ENCODE results near the gene DCTN5.

DCTN5 gene

DNA sequence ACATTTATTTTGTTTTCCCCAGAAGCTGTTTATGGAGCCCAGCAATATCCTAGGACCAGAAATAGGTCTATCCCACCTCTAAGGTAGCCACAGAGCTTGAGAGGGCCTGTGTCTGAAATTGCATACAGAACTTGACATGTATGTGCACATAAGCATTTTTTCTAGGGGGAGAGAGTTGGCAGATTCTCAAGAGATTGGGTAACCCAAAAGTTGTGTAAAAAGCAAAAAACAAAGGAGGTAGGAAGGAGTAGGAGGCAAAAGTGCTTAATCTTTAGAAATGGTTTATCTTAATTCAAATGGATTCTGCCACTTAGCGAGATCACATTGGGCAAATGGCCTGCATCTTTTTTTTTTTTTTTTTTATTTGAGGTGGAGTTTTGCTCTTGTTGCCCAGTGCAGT lies 40.9 kb downstream of the DCTN5 start:
- TF ChIP-seq, protein P1, sequence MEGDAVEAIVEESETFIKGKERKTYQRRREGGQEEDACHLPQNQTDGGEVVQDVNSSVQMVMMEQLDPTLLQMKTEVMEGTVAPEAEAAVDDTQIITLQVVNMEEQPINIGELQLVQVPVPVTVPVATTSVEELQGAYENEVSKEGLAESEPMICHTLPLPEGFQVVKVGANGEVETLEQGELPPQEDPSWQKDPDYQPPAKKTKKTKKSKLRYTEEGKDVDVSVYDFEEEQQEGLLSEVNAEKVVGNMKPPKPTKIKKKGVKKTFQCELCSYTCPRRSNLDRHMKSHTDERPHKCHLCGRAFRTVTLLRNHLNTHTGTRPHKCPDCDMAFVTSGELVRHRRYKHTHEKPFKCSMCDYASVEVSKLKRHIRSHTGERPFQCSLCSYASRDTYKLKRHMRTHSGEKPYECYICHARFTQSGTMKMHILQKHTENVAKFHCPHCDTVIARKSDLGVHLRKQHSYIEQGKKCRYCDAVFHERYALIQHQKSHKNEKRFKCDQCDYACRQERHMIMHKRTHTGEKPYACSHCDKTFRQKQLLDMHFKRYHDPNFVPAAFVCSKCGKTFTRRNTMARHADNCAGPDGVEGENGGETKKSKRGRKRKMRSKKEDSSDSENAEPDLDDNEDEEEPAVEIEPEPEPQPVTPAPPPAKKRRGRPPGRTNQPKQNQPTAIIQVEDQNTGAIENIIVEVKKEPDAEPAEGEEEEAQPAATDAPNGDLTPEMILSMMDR (IDR thresholded peaks at IDR 0.05): no peak

DNA sequence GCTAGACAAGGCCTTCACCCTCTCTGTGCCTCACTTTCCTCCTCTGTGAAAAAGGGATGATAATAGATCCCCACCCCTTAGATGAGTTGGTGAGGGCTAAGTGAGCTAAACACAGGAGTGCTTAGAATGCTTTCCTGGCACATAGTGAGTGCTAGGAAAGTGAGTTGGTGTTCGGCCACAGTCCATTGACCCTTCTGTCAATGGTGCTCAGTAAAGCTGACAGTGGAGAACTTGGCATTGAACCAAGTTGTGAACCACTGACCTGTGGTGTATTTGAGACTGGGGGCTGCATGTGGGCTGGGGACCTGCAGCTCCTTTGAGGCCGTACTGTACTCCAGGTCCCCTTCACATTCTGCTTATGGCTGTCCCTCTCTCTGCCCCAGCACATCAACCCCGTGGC lies 42.2 kb downstream of the DCTN5 start:
- H3K36me3 ChIP-seq (ENCODE audit: control insufficient read depth, insufficient read depth, low read length): no peaks in the 10 kb centered on the region
- no peak overlapping the region for H3K27ac ChIP-seq
- no peak overlapping the region for H3K9ac ChIP-seq
- H3K4me3 ChIP-seq (ENCODE audit: low read depth, low read length): no peak overlapping the region
- no peaks in the 10 kb centered on the region for H3K27me3 ChIP-seq (ENCODE audit: control insufficient read depth, insufficient read depth, low read length)
- H3K4me2 ChIP-seq (ENCODE audit: low read length): no peak overlapping the region
- TF ChIP-seq, protein P1 (IDR thresholded peaks at IDR 0.05): no peak
- no peaks in the 10 kb centered on the region for H3K79me2 ChIP-seq
- no peaks in the 10 kb centered on the region for H3K4me1 ChIP-seq
- H3K9me3 ChIP-seq (ENCODE audit: control insufficient read depth, low read length): no peaks in the 10 kb centered on the region
- no peak overlapping the region for H2AFZ ChIP-seq

More for the DNA sequence above, 40.9 kb downstream of the DCTN5 start:
- no peaks in the 10 kb centered on the region for H3K4me1 ChIP-seq
- H3K4me3 ChIP-seq (ENCODE audit: low read depth, low read length): no peak overlapping the region
- H3K36me3 ChIP-seq (ENCODE audit: control insufficient read depth, insufficient read depth, low read length): no peaks in the 10 kb centered on the region
- H3K27me3 ChIP-seq (ENCODE audit: control insufficient read depth, insufficient read depth, low read length): no peaks in the 10 kb centered on the region
- no peak overlapping the region for H3K4me2 ChIP-seq (ENCODE audit: low read length)
- no peaks in the 10 kb centered on the region for H3K79me2 ChIP-seq
- H2AFZ ChIP-seq: no peak overlapping the region
- no peak overlapping the region for H3K27ac ChIP-seq
- no peak overlapping the region for H3K9ac ChIP-seq
- no peaks in the 10 kb centered on the region for H3K9me3 ChIP-seq (ENCODE audit: control insufficient read depth, low read length)

DNA sequence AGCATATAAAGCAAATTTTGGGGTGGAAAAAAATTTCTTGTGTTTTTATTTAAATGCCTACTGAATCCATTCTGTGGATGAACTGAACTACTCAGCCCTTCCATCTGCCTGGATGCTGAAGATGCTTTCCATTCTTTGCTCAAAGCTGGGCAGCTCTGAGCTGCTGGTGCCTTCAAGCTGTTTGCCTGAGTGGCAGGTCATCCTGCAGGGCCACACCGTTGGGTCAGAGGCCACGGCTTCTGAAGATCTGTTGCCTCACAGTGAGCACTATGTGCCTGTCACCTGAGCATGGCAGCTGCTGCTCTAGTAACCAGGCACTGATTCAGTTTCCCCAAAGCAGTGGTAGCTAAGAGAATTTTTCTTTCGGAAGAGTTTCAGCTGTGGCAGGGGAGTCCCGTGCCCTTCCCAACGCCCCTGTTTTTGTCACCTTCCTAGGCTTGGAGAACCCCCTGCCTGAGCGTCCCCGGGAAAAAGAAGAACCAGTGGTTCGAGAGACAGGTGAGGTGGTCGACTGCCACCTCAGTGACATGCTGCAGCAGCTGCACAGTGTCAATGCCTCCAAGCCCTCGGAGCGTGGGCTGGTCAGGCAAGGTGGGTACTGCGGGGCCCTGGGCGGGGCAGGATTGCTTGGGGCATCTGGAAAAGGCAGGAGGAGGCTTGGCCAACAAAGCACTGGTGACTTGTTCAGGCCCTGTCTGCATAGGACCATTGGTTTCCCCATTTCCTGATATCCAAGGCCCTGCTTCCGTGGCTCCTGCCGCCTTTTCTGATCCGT lies 46.0 kb downstream of the DCTN5 start:
- Histone ChIP-seq H3K27ac (no peak overlapping the region), H3K4me2 (ENCODE audit: low read length) (no peak overlapping the region), H3K9ac (no peak overlapping the region), H2AFZ (no peak overlapping the region), H3K4me3 (ENCODE audit: low read depth, low read length) (no peak overlapping the region), H3K9me3 (ENCODE audit: control insufficient read depth, low read length) (no peaks in the 10 kb centered on the region), H3K4me1 (no peaks in the 10 kb centered on the region), H3K27me3 (ENCODE audit: control insufficient read depth, insufficient read depth, low read length) (no peaks in the 10 kb centered on the region), H3K79me2 (no peaks in the 10 kb centered on the region), H3K36me3 (ENCODE audit: control insufficient read depth, insufficient read depth, low read length) (no peaks in the 10 kb centered on the region)
- TF ChIP-seq, protein P1 (IDR thresholded peaks at IDR 0.05): no peak

DNA sequence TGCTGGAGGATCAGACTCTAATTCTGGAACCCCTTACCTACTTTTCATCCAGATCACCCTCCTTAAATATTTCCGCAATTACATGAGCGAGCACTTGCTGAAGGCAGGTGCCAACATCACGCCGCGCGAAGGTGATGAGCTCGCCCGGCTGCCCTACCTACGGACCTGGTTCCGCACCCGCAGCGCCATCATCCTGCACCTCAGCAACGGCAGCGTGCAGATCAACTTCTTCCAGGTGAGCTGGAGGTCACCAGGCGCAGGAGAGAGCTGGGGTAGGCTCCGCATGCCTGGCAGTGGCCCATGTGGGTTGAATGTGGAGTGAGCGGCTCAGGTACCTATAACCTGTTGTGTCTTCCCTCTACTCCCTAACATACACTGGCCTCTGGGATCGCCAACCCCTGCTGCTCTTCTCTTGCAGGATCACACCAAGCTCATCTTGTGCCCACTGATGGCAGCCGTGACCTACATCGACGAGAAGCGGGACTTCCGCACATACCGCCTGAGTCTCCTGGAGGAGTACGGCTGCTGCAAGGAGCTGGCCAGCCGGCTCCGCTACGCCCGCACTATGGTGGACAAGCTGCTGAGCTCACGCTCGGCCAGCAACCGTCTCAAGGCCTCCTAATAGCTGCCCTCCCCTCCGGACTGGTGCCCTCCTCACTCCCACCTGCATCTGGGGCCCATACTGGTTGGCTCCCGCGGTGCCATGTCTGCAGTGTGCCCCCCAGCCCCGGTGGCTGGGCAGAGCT lies 48.3 kb downstream of the DCTN5 start:
- Histone ChIP-seq H3K9me3 (ENCODE audit: control insufficient read depth, low read length) (no peaks in the 10 kb centered on the region), H3K36me3 (ENCODE audit: control insufficient read depth, insufficient read depth, low read length) (no peaks in the 10 kb centered on the region), H3K9ac (no peak overlapping the region), H3K4me2 (ENCODE audit: low read length) (no peak overlapping the region), H3K27me3 (ENCODE audit: control insufficient read depth, insufficient read depth, low read length) (no peaks in the 10 kb centered on the region), H3K4me3 (ENCODE audit: low read depth, low read length) (no peak overlapping the region), H3K4me1 (peaks cover under 1% of the 10 kb centered on the region), H3K79me2 (no peaks in the 10 kb centered on the region), H2AFZ (no peak overlapping the region), H3K27ac (no peak overlapping the region)
- TF ChIP-seq, protein P1 (IDR thresholded peaks at IDR 0.05): no peak
